PFSK-1 (cell line): Measurements from ENCODE around the gene INSIG1.

Source experiments
- POLR2AphosphoS5 ChIP-seq: IDR thresholded peaks from 2 replicates; pipeline ENCODE4 v1.6.1; 2012; ENCODE audit warnings: low read depth, mild to moderate bottlenecking, control low read depth, low read length, moderate library complexity
- REST ChIP-seq, 2 experiments: IDR thresholded peaks; 2 replicates each; pipeline versions ENCODE4 v1.6.1 to v1.8.0; 2011 to 2012; ENCODE audit warnings: low read depth in 2 of 2, low read length in 2 of 2, control low read depth in 1 of 2, inconsistent platforms in 1 of 2, mild to moderate bottlenecking in 1 of 2, moderate library complexity in 1 of 2; ENCODE audit not compliant: insufficient read depth in 1 of 2
- TAF1 ChIP-seq: IDR thresholded peaks from 2 replicates; pipeline ENCODE4 v1.6.1; 2012; ENCODE audit warnings: low read length, control low read depth, borderline replicate concordance; ENCODE audit not compliant: insufficient read depth

GRCh38 chr7:155348806-155349205 is 51.1 kb downstream of the INSIG1 start:
- TF ChIP-seq REST (IDR thresholded peaks at IDR 0.05; ENCODE audit: insufficient read depth in 1 of 2, low read depth in 2 of 2, low read length in 2 of 2) (no peak), POLR2AphosphoS5 (no peak), TAF1 (no peak)
